Measurements from ENCODE around the gene DNALI1. TPM values are rescaled to one million over a fixed set of nuclear protein-coding genes. Genes with fewer than 3 reads are reported as not detected.
A peak's percentile ranks its signal among the peaks of the same experiment; 100 is the strongest.

DNALI1 gene
- polyA plus RNA-seq (33.5 and 35.0 TPM in 2 replicates), polyA minus RNA-seq (14.6 and 15.0 TPM in 2 replicates)

GRCh38 chr1:37556712-37557196 is at the start of gene DNALI1:
Gene DNALI1, plus strand, starts transcription at chr1:37556940. Its CDS starts 55 bp downstream, at chr1:37556995.
- Histone ChIP-seq H3K9ac (ENCODE audit: low read length) (peak within 1 kb of the TSS; percentile 74), H3K27me3 (ENCODE audit: insufficient read depth, low read depth, low read length) (no peaks in the 10 kb centered on the region), H3F3A (ENCODE audit: insufficient read depth, low read length, poor library complexity, severe bottlenecking) (no peaks in the 10 kb centered on the region), H4K20me1 (ENCODE audit: insufficient read depth) (no peaks in the 10 kb centered on the region), H3K27ac (ENCODE audit: low read length) (peak within 1 kb of the TSS; percentile 69), H3K4me2 (ENCODE audit: low read length) (peak within 1 kb of the TSS; percentile 91), H3K4me3 (ENCODE audit: low read length) (peak within 1 kb of the TSS; percentile 75), H3K9me2 (ENCODE audit: insufficient read depth, low read length) (no peaks in the 10 kb centered on the region), H2AFZ (ENCODE audit: low read depth, low read length) (peak within 1 kb of the TSS; percentile 81), H3K36me3 (ENCODE audit: insufficient read depth, low read length) (no peaks in the 10 kb centered on the region), H3K79me2 (replicated peaks; ENCODE audit: insufficient read depth, low read length) (peaks cover 28% of the 10 kb centered on the region), H3K9me3 (ENCODE audit: low read length) (no peaks in the 10 kb centered on the region)
- TF ChIP-seq SMC3 (conservative IDR thresholded peaks at IDR 0.05; ENCODE audit: poor library complexity) (peak; percentile 41), TAF1 (IDR thresholded peaks at IDR 0.05; ENCODE audit: low read depth) (no peak), POLR2AphosphoS5 (IDR thresholded peaks at IDR 0.05) (peak; percentile 66), EP300 (conservative IDR thresholded peaks at IDR 0.05; ENCODE audit: poor library complexity, severe bottlenecking) (peak; percentile 41), REST (IDR thresholded peaks at IDR 0.05; ENCODE audit: borderline replicate concordance) (peak; percentile 89), RAD21 (conservative IDR thresholded peaks at IDR 0.05) (peak; percentile 41), MXI1 (conservative IDR thresholded peaks at IDR 0.05; ENCODE audit: poor library complexity, severe bottlenecking) (peak; percentile 82), EZH2 (IDR thresholded peaks at IDR 0.05; ENCODE audit: borderline replicate concordance, insufficient read depth, low read length, poor library complexity, severe bottlenecking) (no peak), CTCF (IDR thresholded peaks at IDR 0.05; ENCODE audit: poor library complexity, severe bottlenecking) (peak; percentile 15)

GRCh38 chr1:37509181-37509580 is 47.6 kb upstream of the DNALI1 start:
- H3F3A ChIP-seq (ENCODE audit: insufficient read depth, low read length, poor library complexity, severe bottlenecking), result peaks cover 3% of the 10 kb centered on the region

More at GRCh38 chr1:37509181-37509580, 47.6 kb upstream of the DNALI1 start:
- H3K4me2 ChIP-seq (ENCODE audit: low read length), result no peak overlapping the region
- no peak overlapping the region for H3K4me3 ChIP-seq (ENCODE audit: low read length)
- H3K9me3 ChIP-seq (ENCODE audit: low read length), result no peaks in the 10 kb centered on the region
- H3K79me2 ChIP-seq (replicated peaks; ENCODE audit: insufficient read depth, low read length), result peaks cover 34% of the 10 kb centered on the region
- H2AFZ ChIP-seq (ENCODE audit: low read depth, low read length), result no peak overlapping the region
- TF ChIP-seq MXI1 (conservative IDR thresholded peaks at IDR 0.05; ENCODE audit: poor library complexity, severe bottlenecking) (no peak), EP300 (conservative IDR thresholded peaks at IDR 0.05; ENCODE audit: poor library complexity, severe bottlenecking) (no peak), REST (IDR thresholded peaks at IDR 0.05; ENCODE audit: borderline replicate concordance) (no peak), POLR2AphosphoS5 (IDR thresholded peaks at IDR 0.05) (no peak), CTCF (IDR thresholded peaks at IDR 0.05; ENCODE audit: poor library complexity, severe bottlenecking) (no peak)
- no peak overlapping the region for H3K27ac ChIP-seq (ENCODE audit: low read length)
- no peak overlapping the region for H3K9ac ChIP-seq (ENCODE audit: low read length)
- no peaks in the 10 kb centered on the region for H3K9me2 ChIP-seq (ENCODE audit: insufficient read depth, low read length)
- H3K36me3 ChIP-seq (ENCODE audit: insufficient read depth, low read length), result peaks cover 13% of the 10 kb centered on the region
- H4K20me1 ChIP-seq (ENCODE audit: insufficient read depth), result no peaks in the 10 kb centered on the region
- H3K27me3 ChIP-seq (ENCODE audit: insufficient read depth, low read depth, low read length), result no peaks in the 10 kb centered on the region

Data from neural cell (in vitro differentiated cells).